T-helper 2 cell (primary cell): Measurements from ENCODE around the gene CFAP47.

Experiments used
- DNase-seq, 5 experiments: peaks; one replicate each; pipeline versions ENCODE4 v3.0.0 to v3.0.0-alpha.2; 2012 to 2022

CFAP47 gene

DNA sequence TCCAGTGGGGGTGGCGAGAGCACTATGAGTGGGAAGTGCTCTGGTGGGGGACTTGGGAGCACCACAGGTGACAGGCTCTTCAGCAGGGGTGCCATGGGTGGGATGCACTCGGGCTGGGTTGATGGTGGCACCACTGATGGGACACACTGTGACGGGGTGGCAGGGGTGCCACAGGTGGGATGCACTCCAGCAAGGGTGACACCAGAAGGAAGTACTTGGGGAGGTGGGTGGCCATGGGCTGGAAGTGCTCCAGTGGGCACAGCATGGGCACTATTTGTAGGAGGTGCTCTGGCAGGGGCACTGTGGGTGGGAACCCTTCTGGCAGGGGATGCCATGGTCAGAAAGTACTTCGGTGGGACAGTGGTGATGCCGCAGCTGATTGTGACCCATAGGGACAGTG is 346.6 kb downstream of the CFAP47 start:
- DNase-seq: no peak

DNA sequence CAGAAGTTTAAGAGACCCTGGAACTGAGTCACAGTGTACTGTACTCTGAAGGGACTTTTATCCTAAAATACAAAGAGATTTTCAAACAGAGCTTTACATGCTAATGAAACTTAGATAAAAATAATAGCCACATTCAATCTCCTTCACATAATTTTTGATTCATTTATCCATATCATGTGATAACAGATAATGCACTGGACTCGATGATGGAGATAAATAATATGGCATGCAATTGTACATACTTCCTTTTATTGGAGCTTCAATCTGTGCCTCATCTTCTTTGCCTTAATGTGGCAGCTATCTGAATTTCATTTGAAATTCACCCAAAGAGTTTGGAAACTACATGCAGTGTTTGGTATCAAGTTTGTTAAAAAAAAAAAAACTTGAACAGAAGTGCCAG is 390.6 kb downstream of the CFAP47 start:
- no peak for DNase-seq

DNA sequence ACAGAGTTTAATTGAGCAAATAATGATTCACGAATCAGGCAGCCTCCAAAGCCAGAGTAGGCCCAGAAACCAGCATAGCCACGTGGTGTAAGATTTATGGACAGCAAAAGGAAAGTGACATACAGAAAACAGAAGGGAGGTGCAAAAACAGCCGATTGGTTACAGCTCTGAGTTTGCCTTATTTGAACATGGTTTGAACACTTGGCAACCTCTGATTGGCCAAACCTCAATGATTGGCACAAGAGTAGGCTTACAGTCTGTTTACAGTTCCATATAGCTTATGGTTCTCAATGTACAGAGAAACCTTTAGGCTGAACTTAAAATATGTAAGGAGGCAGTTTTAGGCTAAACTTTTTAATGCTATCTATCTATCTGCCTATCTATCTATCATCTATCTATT is 394.8 kb downstream of the CFAP47 start:
- no peak for DNase-seq

GRCh38 chrX:36334572-36334971 is 415.0 kb downstream of the CFAP47 start:
- DNase-seq: no peak

- no peak for DNase-seq
These were observed 417.2 kb downstream of the CFAP47 start for GRCh38 chrX:36336751-36337150.

DNA sequence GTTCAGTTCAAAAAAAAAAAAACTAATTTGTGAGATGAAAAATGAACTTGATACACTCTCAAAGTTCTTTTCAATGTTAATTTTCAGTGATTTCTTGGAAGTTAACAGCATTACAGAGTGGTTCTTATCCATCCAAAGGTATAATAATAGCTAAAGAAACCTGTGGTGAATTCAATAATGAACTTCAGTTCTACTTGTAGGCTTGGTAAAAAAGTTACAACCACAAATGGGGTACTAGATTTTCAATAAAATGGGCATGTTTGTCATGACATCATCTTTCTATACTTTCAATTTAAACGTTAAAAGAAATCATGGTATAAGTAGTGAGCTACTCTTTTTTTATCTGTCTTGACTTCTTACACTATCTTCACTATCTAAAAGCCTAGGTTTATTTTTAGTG is 424.8 kb downstream of the CFAP47 start:
- no peak for DNase-seq

- no peak for DNase-seq
These were observed 429.0 kb downstream of the CFAP47 start for GRCh38 chrX:36348509-36348908.

GRCh38 chrX:36357855-36358254 is 438.3 kb downstream of the CFAP47 start:
- no peak for DNase-seq

- no peak for DNase-seq
These were observed 444.7 kb downstream of the CFAP47 start for GRCh38 chrX:36364262-36364661.

DNA sequence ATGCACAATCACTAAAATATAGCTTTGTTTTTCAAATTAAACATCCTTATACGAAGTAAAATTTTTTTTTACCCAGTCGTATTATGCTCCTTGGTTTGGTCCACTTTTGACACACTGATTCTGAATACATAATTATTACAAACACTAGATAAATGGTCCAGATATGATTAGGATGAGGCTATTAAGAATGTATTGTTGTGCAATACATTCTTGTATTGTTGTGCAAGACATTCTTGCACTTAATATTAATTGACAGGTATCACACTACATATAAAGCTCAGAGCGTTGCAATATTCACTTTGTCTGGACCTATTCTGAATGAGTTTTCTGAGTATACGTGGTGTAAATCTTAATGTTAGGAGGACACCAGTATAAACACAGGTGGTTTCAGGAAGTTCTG is 464.0 kb downstream of the CFAP47 start:
- no peak for DNase-seq

DNA sequence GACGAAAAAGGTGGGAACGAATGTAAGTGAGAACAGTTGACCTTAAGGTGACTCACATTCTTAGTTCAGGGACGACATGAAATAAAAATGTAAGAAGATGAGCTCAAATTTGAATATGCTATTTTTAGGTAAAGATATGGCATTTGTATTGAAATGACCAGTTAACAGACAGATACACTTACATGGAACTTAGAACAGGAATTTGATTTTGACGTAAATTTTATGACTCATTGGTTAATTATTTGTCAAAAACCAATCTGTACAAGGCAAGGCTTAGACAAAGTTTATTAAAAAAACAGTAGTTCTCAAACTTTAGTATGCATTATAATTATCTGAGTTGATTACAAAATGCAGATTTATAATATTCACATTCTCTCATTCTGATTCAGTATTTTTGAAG is 469.4 kb downstream of the CFAP47 start:
- DNase-seq: no peak

- DNase-seq: no peak
These were observed 482.2 kb downstream of the CFAP47 start for GRCh38 chrX:36401774-36402173.

- no peak for DNase-seq
These were observed 488.3 kb downstream of the CFAP47 start for GRCh38 chrX:36407836-36408235.

DNA sequence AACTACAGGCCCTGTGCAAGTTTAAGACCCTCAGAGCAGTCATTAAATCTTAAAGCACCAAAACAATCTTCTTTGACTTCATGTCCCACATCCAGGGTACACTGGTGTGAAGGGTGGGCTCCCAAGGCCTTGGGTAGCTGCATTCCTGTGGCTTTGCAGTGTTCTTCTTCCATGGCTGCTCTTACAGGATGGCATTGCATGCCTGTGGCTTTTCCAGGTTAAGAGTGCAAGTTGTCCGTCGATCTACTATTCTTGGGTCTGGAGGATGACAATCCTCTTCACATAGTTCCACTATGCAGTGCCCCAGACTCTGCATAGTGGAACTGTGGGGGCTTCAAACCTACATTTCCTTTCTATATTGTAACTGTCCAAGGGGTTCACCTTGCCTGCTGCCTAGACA is 494.5 kb downstream of the CFAP47 start:
- no peak for DNase-seq

DNA sequence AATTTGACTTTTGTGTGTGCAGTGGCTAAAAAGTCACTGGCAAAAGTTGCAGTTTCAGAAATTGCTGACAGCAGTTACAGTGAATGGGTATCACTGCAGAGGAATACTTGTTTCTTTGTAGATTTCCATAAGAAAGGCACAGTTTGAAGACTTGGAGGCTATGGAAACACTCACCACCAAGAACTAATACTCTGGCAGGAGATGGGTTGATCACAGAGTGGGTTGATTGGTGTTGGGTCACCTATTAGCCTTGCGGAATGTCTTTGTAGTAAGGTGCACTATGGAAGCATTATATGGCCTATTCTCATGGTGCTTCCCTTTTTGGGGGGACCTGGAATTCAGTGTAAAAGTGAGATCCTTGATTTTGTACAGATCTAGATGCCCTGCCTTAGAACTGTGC is 502.8 kb downstream of the CFAP47 start:
- DNase-seq: no peak

GRCh38 chrX:36431819-36432218 is 512.3 kb downstream of the CFAP47 start:
- no peak for DNase-seq

- DNase-seq: no peak
These were observed 515.0 kb downstream of the CFAP47 start for GRCh38 chrX:36434522-36434921.
